SU-DHL-6 (cell line): Measurements from ENCODE around the gene ADSS2.

Experiments
- H2AFZ ChIP-seq: fragments of 200-600 bp; sonication (generic); 2 replicates; pipeline ENCODE4 v1.6.1; 2014; ENCODE audit warnings: low read depth, mild to moderate bottlenecking, moderate library complexity, mixed read lengths, antibody characterized with exemption, low read length; ENCODE audit not compliant: severe bottlenecking
- H3F3A ChIP-seq: fragments of 200-600 bp; shearing (Covaris generic); 2 replicates; pipeline ENCODE4 v1.6.0; 2016; ENCODE audit warnings: antibody characterized with exemption, mild to moderate bottlenecking; ENCODE audit not compliant: insufficient read depth
- H3K27ac ChIP-seq: fragments of 200-600 bp; sonication (generic); 2 replicates; pipeline ENCODE4 v1.5.1; 2016; ENCODE audit warnings: low read depth, mild to moderate bottlenecking, low read length, moderate library complexity, mixed read lengths
- H3K27me3 ChIP-seq: fragments of 200-600 bp; sonication (generic), shearing (Covaris generic); 2 replicates; pipeline ENCODE4 v1.6.0; 2014; ENCODE audit warnings: mild to moderate bottlenecking, low read length
- H3K36me3 ChIP-seq: fragments of 200-600 bp; sonication (generic); 2 replicates; pipeline ENCODE4 v1.6.1; 2014; ENCODE audit warnings: mild to moderate bottlenecking, low read length, mixed read lengths
- H3K4me2 ChIP-seq: fragments of 300-600, 200-600 bp; shearing (Covaris generic), sonication (generic); 2 replicates; pipeline ENCODE4 v1.6.0; 2014; ENCODE audit warnings: low read length, low read depth, mild to moderate bottlenecking; ENCODE audit not compliant: poor library complexity, severe bottlenecking
- H3K4me3 ChIP-seq: fragments of 200-600 bp; sonication (generic); 2 replicates; pipeline ENCODE4 v1.5.1; 2014; ENCODE audit warnings: antibody characterized with exemption, low read length, mild to moderate bottlenecking, mixed read lengths; ENCODE audit not compliant: insufficient read depth, poor library complexity, severe bottlenecking
- H3K79me2 ChIP-seq: fragments of 200-600 bp; sonication (generic); 2 replicates; pipeline ENCODE4 v1.6.1; 2014; ENCODE audit warnings: mild to moderate bottlenecking, low read length, moderate library complexity; ENCODE audit not compliant: insufficient read depth
- H3K9ac ChIP-seq: fragments of 200-600 bp; sonication (generic); 2 replicates; pipeline ENCODE4 v1.7.0; 2014; ENCODE audit warnings: mild to moderate bottlenecking, low read length
- H3K9me2 ChIP-seq: fragments of 200-600 bp; sonication (generic); replicated peaks from 2 replicates; pipeline ENCODE4 v1.6.1; 2014; ENCODE audit warnings: low read length; ENCODE audit not compliant: insufficient read depth
- H3K9me3 ChIP-seq: fragments of 200-600 bp; sonication (generic); 2 replicates; pipeline ENCODE4 v1.6.1; 2014; ENCODE audit warnings: low read length, mixed read lengths; ENCODE audit not compliant: insufficient read depth
- H4K20me1 ChIP-seq: fragments of 200-600 bp; sonication (generic); 2 replicates; pipeline ENCODE4 v1.6.1; 2014; ENCODE audit warnings: low read depth, mild to moderate bottlenecking, antibody characterized with exemption, low read length, moderate library complexity, mixed read lengths
- EZH2phosphoT487 ChIP-seq: fragments of 200-600 bp; sonication (generic), shearing (Covaris generic); conservative IDR thresholded peaks from 2 replicates; pipeline ENCODE4 v1.6.1; 2018; ENCODE audit warnings: mild to moderate bottlenecking, antibody characterized with exemption, low read length, moderate library complexity, mixed read lengths
- TF ChIP-seq, protein P1 (sequence below): fragments of 200-600 bp; sonication (generic); IDR thresholded peaks from one replicate; pipeline ENCODE4 v1.5.1; 2017; ENCODE audit warnings: antibody characterized with exemption, mild to moderate bottlenecking, low read length, moderate library complexity; ENCODE audit not compliant: insufficient read depth, poor library complexity, severe bottlenecking

Gene ADSS2

DNA sequence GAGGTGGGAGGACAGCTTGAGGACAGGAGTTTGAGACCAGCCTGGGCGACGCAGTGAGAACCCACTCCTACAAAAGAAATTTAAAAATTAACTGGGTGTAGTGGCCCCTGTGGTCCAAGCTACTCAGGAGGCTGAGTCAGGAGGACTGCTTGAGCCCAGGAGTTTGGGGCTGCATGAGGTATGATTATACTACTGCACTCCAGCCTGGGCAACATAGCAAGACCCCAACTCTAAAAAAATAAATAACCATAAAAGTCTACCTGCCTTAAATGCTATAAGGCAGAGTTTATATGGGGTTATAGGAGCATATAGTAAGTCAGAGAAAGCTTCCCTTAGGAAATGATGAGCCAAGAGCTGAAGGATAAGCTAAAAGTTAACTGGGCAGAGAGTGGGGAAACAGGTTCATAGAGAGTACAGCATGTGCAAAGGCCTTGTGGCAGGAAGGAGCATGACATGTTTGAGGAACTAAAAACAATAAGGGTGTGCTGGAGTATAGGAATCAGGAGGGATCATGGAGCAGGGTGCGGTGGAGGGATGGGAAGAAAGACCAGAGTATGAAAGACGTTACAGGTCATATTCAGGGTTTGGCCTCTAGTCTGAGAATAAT is 68.3 kb downstream of the ADSS2 start:
- no peaks in the 10 kb centered on the region for H3K27me3 ChIP-seq
- H3K4me2 ChIP-seq: no peak overlapping the region
- H4K20me1 ChIP-seq: no peaks in the 10 kb centered on the region
- no peak overlapping the region for H2AFZ ChIP-seq
- no peaks in the 10 kb centered on the region for H3K9me2 ChIP-seq
- H3K4me3 ChIP-seq: no peak overlapping the region
- H3K79me2 ChIP-seq: no peaks in the 10 kb centered on the region
- no peaks in the 10 kb centered on the region for H3F3A ChIP-seq
- H3K9ac ChIP-seq: no peak overlapping the region
- H3K9me3 ChIP-seq: no peaks in the 10 kb centered on the region
- H3K36me3 ChIP-seq: no peaks in the 10 kb centered on the region
- TF ChIP-seq EZH2phosphoT487: no peak
- TF ChIP-seq, protein P1, sequence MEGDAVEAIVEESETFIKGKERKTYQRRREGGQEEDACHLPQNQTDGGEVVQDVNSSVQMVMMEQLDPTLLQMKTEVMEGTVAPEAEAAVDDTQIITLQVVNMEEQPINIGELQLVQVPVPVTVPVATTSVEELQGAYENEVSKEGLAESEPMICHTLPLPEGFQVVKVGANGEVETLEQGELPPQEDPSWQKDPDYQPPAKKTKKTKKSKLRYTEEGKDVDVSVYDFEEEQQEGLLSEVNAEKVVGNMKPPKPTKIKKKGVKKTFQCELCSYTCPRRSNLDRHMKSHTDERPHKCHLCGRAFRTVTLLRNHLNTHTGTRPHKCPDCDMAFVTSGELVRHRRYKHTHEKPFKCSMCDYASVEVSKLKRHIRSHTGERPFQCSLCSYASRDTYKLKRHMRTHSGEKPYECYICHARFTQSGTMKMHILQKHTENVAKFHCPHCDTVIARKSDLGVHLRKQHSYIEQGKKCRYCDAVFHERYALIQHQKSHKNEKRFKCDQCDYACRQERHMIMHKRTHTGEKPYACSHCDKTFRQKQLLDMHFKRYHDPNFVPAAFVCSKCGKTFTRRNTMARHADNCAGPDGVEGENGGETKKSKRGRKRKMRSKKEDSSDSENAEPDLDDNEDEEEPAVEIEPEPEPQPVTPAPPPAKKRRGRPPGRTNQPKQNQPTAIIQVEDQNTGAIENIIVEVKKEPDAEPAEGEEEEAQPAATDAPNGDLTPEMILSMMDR: no peak
- no peak overlapping the region for H3K27ac ChIP-seq

DNA sequence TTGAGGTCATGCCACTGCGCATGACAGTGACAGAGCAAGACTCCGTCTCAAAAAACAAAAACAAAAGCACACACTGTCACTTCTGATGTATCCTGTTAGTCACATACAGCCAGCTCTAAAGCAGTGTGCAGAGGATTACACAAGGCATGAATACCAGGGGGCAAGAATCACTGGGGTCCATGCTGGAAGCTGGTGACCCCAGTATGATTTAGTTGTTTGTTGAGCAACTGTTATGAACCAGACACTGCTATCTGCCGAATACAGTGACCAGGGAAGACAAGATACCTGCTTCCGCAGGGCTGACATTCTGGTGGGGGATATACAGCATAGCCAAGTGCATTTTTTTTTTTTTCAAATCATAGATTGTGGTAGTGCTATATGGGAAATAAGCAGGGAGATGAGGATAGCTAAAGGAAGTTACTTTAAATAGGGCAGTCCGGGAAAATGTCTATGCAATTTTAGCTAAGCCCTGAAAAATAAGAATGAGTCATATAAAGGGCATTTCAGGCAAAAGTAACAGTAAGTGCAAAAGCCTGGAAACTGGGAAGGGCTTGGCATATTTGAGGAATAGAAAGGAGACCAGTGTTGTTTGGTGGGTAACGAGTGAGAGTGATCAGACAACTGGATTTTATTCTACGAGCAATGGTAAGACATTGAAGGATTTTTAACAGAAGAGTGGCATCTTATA is 69.7 kb downstream of the ADSS2 start:
- no peaks in the 10 kb centered on the region for H3K9me3 ChIP-seq
- no peak for TF ChIP-seq EZH2phosphoT487
- TF ChIP-seq, protein P1: no peak
- no peak overlapping the region for H3K27ac ChIP-seq
- no peaks in the 10 kb centered on the region for H3K9me2 ChIP-seq
- H3K79me2 ChIP-seq: no peaks in the 10 kb centered on the region
- no peak overlapping the region for H2AFZ ChIP-seq
- H3K4me2 ChIP-seq: no peak overlapping the region
- no peak overlapping the region for H3K4me3 ChIP-seq
- H3K36me3 ChIP-seq: no peaks in the 10 kb centered on the region
- no peaks in the 10 kb centered on the region for H3K27me3 ChIP-seq
- H3F3A ChIP-seq: no peaks in the 10 kb centered on the region
- H3K9ac ChIP-seq: no peak overlapping the region
- H4K20me1 ChIP-seq: no peaks in the 10 kb centered on the region

DNA sequence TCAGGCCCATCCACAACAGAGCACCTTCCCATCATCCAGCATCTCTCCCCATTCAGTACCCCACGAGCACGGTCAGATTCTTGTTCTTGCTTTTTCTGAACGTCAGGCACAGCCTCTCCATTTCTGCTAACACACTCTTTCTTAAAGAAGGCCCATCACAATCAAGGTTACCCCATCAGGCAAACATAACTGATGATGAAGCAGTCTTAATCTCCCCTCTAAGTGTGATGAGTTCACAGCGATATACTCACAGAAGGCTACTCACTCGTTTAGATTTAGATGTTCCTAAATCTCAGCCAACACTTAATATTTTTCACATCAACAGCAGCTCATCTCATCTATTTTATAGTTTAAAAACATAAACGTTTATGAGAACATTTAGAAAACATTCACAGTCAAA is 75.6 kb downstream of the ADSS2 start:
- no peak overlapping the region for H3K27ac ChIP-seq
- no peak overlapping the region for H2AFZ ChIP-seq
- no peaks in the 10 kb centered on the region for H3K9me2 ChIP-seq
- no peaks in the 10 kb centered on the region for H4K20me1 ChIP-seq
- H3K4me3 ChIP-seq: no peak overlapping the region
- no peak overlapping the region for H3K9ac ChIP-seq
- no peak overlapping the region for H3K4me2 ChIP-seq
- H3K9me3 ChIP-seq: no peaks in the 10 kb centered on the region
- H3K27me3 ChIP-seq: no peaks in the 10 kb centered on the region
- H3K36me3 ChIP-seq: no peaks in the 10 kb centered on the region
- H3F3A ChIP-seq: no peaks in the 10 kb centered on the region
- no peaks in the 10 kb centered on the region for H3K79me2 ChIP-seq
- TF ChIP-seq, protein P1: no peak
- TF ChIP-seq EZH2phosphoT487: no peak
